Stimulated activated naive CD8-positive, alpha-beta T cell treated with anti-CD3 and anti-CD28 coated beads, Interleukin-15, Interleukin-2, amounts not matched to agents 100 ng/mL and 50 ng/mL, for 24 hours (primary cell): Measurements from ENCODE around the gene TNFRSF8.

ENCODE experiments used
- H3K27ac Mint-ChIP-seq: one replicate; pipeline ENCODE4 v1.8.0; 2021; ENCODE audit warnings: mild to moderate bottlenecking, mixed read lengths
- H3K27me3 Mint-ChIP-seq: one replicate; pipeline ENCODE4 v1.8.0; 2021; ENCODE audit warnings: mixed read lengths
- H3K36me3 Mint-ChIP-seq: one replicate; pipeline ENCODE4 v1.8.0; 2021; ENCODE audit warnings: low read depth, mixed read lengths
- H3K4me1 Mint-ChIP-seq: one replicate; pipeline ENCODE4 v1.8.0; 2021; ENCODE audit warnings: low read depth, mixed read lengths
- H3K4me3 Mint-ChIP-seq: one replicate; pipeline ENCODE4 v1.8.0; 2021; ENCODE audit warnings: mild to moderate bottlenecking, mixed read lengths
- H3K9me3 Mint-ChIP-seq: one replicate; pipeline ENCODE4 v1.8.0; 2021; ENCODE audit warnings: mixed read lengths

The TNFRSF8 gene

DNA sequence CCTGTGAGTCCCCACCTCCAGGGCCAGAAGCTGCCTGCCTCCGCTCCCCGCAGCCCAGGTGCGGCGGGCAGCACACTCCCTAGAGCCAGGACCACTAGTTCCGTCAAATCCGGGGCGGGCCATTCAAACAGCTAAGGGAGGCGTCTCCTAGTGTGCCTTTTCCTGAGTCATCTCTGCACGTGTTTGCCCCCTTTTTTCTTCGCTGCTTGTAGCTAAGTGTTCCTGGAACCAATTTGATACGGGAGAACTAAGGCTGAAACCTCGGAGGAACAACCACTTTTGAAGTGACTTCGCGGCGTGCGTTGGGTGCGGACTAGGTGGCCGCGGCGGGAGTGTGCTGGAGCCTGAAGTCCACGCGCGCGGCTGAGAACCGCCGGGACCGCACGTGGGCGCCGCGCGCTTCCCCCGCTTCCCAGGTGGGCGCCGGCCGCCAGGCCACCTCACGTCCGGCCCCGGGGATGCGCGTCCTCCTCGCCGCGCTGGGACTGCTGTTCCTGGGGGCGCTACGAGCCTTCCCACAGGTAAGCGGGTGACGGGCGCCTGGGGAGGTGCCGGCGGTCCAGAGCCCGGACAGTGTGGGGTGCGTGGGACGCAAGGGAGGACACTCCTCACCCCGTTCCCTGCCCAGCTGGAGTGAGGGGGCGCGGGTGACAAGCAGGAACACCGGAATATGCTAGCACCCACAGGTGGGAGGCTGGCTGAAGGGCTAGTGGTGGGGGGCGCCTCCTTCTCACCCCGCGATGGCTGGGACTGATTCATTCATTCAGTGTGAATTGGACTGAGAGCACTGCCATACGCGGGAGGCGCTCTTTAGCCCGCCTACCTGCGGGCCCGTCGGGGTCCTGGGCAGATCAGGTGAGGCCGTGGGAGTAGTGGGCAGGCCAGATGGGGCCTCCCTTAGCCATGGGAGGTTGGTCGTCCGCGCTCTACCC is at the start of gene TNFRSF8:
TSS of gene TNFRSF8 (plus strand) at position 163 of the 932 bp plus-strand sequence. CDS start at position 459, 296 bp downstream.
- Mint-ChIP-seq H3K4me3 (peak within 1 kb of the TSS; percentile 65), H3K4me1 (peaks cover 67% of the 10 kb centered on the region), H3K9me3 (no peaks in the 10 kb centered on the region), H3K27me3 (peaks cover 56% of the 10 kb centered on the region), H3K27ac (no peak within 1 kb of the TSS), H3K36me3 (no peaks in the 10 kb centered on the region)

DNA sequence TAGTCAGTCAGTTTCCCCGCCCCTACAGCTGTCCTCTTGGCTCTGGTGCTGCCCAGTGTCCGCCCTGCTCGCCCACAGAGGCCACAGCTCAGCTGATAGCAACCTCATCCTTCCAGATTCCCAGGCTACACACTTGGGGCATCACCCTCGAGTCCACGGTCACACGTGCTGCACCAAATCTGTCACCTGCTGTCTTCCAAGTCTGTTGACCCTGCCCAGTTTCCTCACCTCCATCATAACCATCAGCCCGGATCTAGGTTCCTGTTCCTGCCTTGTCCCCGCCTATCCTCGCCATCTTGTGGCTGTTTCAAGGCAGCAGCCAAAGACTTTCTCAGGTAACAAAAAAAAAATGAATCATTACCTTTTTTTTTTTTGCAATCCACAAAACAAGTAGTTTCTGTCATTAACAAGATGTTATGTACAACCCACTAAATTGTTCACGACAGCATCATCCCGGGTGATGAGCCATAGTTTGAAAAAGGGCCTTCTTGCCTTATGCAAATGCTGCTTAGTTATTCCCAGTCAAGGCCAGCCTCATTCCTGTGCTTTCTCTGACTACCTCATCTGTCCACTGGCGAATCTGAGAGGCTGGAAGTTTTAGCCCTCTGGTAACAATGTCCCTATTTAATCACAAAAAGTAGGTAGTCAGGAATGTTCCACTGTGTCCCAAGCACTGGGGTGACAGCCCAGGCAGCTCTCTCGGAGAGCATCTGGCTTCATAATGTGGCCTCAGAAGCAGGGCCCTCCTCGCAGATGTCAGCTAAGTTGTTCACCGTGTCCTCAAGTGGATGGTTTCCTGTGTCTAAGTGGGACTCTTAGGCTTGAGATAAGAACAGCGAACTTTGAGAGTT is 48.7 kb upstream of the TNFRSF8 start:
- Mint-ChIP-seq H3K9me3 (no peaks in the 10 kb centered on the region), H3K4me1 (peaks cover 24% of the 10 kb centered on the region), H3K36me3 (peaks cover 36% of the 10 kb centered on the region), H3K4me3 (no peak overlapping the region), H3K27ac (no peak overlapping the region), H3K27me3 (no peaks in the 10 kb centered on the region)

DNA sequence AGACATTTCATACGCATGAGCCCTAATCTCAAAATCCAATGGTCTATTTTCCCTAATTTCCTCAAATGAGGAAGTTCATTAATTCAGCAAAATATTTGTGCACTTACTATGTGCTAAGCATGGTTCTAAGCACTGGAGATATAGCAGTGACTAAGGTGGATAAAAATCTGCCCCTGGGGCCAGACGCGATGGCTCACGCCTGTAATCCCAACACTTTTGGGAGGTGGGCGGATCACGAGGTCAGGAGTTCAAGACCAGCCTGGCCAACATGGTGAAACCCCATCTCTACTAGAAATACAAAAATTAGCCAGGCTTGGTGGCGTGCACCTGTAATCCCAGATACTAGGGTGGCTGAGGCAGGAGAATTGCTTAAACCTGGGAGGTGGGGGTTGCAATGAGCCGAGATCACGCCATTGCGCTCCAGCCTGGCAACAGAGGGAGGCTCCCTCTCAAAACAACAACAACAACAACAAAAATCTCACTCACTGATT is 48.1 kb upstream of the TNFRSF8 start:
- Mint-ChIP-seq H3K27ac (no peak overlapping the region), H3K9me3 (no peaks in the 10 kb centered on the region)

DNA sequence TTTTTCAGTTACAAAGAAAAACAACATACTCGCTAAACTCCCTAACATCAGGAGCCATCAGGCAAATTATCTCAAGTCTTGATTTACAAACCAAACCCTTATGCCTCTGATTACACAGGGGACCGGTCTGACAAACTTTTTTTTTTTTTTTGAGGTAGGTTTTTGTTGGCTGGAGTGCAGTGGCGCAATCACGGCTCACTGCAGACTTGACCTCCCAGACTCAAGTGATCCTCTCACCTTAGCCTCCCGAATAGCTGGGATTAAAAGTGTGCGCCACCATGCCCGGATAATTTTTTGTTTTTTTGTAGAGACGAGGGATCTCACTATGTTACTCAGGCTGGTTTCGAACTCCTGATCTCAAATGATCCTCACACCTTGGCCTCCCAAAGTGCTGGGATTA is 47.6 kb upstream of the TNFRSF8 start:
- Mint-ChIP-seq H3K4me3 (no peak overlapping the region), H3K4me1 (peaks cover 30% of the 10 kb centered on the region), H3K36me3 (peaks cover 28% of the 10 kb centered on the region), H3K9me3 (no peaks in the 10 kb centered on the region), H3K27ac (no peak overlapping the region), H3K27me3 (no peaks in the 10 kb centered on the region)

More for the DNA sequence above, 48.1 kb upstream of the TNFRSF8 start:
- H3K27me3 Mint-ChIP-seq = no peaks in the 10 kb centered on the region
- H3K4me1 Mint-ChIP-seq = peaks cover 26% of the 10 kb centered on the region
- H3K36me3 Mint-ChIP-seq = peaks cover 31% of the 10 kb centered on the region
- H3K4me3 Mint-ChIP-seq = no peak overlapping the region

DNA sequence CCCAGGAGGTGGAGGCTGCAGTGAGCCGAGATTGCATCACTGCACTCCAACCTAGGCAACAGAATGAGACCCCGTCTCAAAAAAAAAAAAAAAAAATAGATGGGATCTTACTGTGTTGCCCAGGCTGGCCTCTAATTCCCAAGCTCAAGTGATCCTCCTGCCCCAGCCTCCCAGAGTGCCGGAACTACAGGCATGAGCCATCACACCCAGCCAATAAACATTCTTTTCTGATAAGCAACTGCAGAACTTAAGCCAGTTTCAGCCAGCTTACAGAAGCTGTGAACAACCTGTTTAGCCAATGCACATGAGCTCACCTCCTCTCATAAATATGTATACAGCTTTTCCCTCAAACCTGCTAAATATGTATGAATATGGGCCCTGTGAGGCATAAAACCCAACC is 46.9 kb upstream of the TNFRSF8 start:
- Mint-ChIP-seq H3K27ac (no peak overlapping the region), H3K9me3 (no peaks in the 10 kb centered on the region), H3K4me3 (no peak overlapping the region), H3K4me1 (peaks cover 30% of the 10 kb centered on the region), H3K36me3 (peaks cover 25% of the 10 kb centered on the region), H3K27me3 (no peaks in the 10 kb centered on the region)

DNA sequence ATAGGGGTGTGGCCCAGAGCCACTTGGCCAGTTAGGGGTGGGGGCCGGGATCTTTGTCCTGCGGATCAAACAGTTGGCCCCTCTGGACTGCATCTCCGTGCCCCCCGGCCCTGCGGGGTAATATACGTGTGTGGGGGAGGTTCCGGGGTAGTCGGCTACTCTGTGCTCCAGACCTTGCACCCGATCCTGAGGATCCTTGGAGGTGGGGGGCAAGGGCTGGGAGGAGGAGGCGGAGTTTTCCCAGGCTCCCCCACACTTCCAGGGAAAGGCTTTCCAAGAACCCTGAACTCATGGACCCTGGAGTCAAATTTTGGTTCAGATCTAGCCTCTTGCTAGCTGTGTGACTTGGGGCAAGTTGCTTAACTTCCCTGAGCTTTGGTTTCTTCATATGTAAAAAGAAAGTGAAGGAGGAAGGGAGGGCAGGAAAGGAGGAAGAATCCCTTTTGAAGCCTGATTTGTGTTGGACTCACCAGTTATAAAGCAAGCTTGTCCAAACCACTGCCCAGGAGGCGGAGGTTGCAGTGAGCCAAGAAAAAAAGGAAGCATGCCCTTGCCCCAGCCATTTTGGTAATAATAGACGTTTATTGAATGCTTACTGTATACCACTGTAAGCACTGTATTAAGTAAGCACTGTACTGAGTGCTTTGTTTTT is 43.1 kb upstream of the TNFRSF8 start:
- H3K9me3 Mint-ChIP-seq = no peaks in the 10 kb centered on the region
- peak overlapping the region; percentile 85 for H3K4me3 Mint-ChIP-seq
- peak overlapping the region; percentile 77 for H3K27ac Mint-ChIP-seq
- no peaks in the 10 kb centered on the region for H3K27me3 Mint-ChIP-seq
- H3K36me3 Mint-ChIP-seq = peaks cover 11% of the 10 kb centered on the region
- H3K4me1 Mint-ChIP-seq = peaks cover 9% of the 10 kb centered on the region

DNA sequence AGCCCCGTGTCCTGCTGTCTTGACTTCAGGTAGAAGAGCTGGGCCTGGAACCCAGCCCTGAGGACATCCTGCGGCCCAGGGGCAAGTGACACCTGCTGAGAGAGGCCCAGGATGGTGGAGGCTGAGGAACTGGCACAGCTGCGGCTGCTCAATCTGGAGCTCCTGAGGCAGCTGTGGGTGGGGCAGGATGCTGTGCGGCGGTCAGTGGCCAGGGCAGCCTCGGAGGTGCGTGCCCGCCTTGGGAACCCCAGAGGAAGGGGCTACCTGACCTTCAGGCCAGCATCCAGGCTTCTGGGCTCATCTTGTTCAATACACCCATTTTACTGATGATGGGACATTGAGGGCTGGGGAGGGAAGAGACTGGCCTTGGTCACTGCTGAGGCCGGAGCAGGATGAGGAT is 41.5 kb upstream of the TNFRSF8 start:
- Mint-ChIP-seq H3K27me3 (no peaks in the 10 kb centered on the region), H3K4me1 (peaks cover 9% of the 10 kb centered on the region), H3K27ac (no peak overlapping the region), H3K36me3 (peaks cover 21% of the 10 kb centered on the region), H3K9me3 (no peaks in the 10 kb centered on the region), H3K4me3 (no peak overlapping the region)

DNA sequence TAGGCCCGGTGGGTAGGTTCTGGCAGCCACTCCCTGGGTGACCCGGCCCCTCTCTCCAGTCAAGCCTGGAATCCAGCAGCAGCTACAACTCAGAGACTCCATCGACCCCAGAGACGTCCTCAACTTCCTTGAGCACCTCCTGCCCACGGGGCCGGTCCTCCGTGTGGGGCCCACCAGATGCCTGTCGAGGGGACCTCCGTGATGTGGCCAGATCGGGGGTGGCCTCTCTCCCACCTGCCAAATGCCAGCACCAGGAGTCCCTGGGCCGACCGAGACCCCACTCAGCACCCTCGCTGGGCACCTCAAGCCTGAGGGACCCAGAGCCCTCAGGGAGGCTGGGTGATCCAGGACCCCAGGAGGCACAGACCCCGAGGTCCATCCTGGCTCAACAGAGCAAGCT is 41.1 kb upstream of the TNFRSF8 start:
- peaks cover 25% of the 10 kb centered on the region for H3K36me3 Mint-ChIP-seq
- H3K27ac Mint-ChIP-seq = no peak overlapping the region
- H3K4me1 Mint-ChIP-seq = peaks cover 9% of the 10 kb centered on the region
- no peaks in the 10 kb centered on the region for H3K27me3 Mint-ChIP-seq
- H3K4me3 Mint-ChIP-seq = no peak overlapping the region
- H3K9me3 Mint-ChIP-seq = no peaks in the 10 kb centered on the region

DNA sequence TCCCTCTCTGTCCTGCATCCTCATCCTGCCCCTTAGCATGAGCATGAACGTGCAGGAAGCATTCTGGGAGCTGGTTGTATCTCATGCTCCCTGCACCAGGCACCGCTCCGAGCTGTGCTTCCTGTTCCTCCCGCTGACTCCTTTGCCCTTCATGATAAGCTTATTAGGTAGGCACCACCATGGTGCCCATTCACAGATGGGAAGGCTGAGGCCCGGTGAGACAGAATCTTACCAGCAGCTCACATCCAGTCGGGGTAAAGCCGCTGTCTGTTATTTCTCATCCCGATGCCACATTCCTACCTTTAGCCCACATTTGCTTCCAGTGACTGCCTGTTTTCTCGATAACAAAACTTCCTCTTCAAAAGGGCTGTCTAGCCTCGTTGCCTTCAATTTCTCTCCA is 36.5 kb upstream of the TNFRSF8 start:
- no peaks in the 10 kb centered on the region for H3K4me1 Mint-ChIP-seq
- H3K27me3 Mint-ChIP-seq = no peaks in the 10 kb centered on the region
- H3K9me3 Mint-ChIP-seq = no peaks in the 10 kb centered on the region
- peaks cover 36% of the 10 kb centered on the region for H3K36me3 Mint-ChIP-seq
- H3K4me3 Mint-ChIP-seq = no peak overlapping the region
- H3K27ac Mint-ChIP-seq = no peak overlapping the region

DNA sequence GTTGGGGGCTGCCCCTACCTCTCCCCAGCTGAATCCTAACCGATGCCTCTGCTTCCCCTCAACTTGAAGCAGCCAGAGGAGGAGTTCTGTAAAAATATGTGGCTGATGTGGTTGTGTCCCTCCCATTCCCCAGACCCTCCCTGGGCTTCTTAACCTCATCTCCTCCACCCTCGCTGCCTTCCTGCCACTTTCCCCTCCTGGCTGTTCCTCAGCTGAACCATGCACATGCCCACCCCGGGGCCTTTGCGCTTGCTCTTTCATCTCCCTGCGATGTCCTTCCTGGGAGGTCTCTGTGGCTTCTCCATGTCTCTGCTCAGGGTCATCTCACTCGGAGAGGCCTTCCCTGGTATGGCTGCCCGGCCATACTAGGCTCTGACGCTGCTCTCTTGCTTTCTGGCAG is 34.9 kb upstream of the TNFRSF8 start:
- H3K4me1 Mint-ChIP-seq = no peaks in the 10 kb centered on the region
- peaks cover 36% of the 10 kb centered on the region for H3K36me3 Mint-ChIP-seq
- H3K4me3 Mint-ChIP-seq = no peak overlapping the region
- no peaks in the 10 kb centered on the region for H3K9me3 Mint-ChIP-seq
- H3K27me3 Mint-ChIP-seq = no peaks in the 10 kb centered on the region
- H3K27ac Mint-ChIP-seq = no peak overlapping the region

DNA sequence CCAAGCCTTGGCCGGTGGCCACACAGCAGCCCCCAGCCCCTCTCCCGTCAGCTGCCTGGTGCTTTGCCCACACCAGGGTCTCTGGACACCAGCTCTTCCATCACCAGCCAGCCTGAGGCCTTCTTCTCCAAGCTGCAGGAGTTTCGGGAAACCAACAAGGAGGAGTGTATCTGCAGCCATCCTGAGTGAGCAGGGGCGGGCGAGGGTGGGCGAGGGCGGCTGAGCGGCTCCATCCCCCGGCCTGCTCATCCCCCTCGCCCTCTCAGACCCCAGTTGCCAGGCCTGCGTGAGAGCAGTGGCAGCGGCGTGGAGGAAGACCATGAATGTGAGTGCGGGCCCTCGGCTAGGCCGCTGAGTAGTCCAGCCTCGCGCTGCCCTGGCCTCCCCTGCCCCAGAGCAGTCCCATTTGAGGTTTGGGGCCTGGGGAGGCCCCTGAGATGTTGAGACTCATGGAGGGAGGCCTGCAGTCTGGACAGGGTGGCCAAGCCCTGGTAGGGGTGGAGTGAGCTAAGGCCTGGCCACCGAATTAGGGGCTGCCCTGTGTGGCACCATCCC is 34.1 kb upstream of the TNFRSF8 start:
- Mint-ChIP-seq H3K27me3 (no peaks in the 10 kb centered on the region), H3K27ac (no peak overlapping the region), H3K4me1 (no peaks in the 10 kb centered on the region), H3K9me3 (no peaks in the 10 kb centered on the region), H3K36me3 (peaks cover 34% of the 10 kb centered on the region), H3K4me3 (no peak overlapping the region)

DNA sequence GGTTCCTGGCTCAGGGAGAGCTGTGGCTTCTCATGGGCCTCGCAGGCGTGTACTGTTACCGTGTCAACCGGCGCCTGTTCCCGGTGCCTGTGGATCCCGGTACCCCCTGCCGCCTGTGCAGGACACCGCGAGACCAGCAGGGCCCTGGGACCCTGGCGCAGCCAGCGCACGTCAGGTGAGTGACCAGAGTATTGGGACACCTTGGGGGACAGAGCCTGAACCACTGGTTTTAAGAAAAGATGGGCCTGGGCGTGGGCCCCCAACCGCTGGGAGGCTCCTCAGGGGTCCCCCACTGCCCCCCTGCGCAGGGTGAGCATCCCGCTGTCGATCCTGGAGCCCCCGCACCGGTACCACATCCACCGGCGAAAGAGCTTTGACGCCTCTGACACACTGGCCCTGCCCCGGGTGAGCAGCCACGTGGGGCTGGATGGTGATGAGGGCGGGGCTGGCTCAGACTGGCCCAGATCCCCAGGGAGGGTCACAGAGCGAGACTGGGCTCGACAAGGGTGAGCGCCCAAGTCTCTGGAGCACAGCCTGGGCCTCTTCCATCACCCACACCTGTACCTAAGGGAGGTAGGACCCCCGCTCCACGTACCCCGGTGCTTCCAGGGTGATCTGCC is 33.3 kb upstream of the TNFRSF8 start:
- no peak overlapping the region for H3K27ac Mint-ChIP-seq
- H3K9me3 Mint-ChIP-seq = no peaks in the 10 kb centered on the region
- no peaks in the 10 kb centered on the region for H3K27me3 Mint-ChIP-seq
- H3K4me1 Mint-ChIP-seq = no peaks in the 10 kb centered on the region
- peaks cover 26% of the 10 kb centered on the region for H3K36me3 Mint-ChIP-seq
- H3K4me3 Mint-ChIP-seq = no peak overlapping the region

DNA sequence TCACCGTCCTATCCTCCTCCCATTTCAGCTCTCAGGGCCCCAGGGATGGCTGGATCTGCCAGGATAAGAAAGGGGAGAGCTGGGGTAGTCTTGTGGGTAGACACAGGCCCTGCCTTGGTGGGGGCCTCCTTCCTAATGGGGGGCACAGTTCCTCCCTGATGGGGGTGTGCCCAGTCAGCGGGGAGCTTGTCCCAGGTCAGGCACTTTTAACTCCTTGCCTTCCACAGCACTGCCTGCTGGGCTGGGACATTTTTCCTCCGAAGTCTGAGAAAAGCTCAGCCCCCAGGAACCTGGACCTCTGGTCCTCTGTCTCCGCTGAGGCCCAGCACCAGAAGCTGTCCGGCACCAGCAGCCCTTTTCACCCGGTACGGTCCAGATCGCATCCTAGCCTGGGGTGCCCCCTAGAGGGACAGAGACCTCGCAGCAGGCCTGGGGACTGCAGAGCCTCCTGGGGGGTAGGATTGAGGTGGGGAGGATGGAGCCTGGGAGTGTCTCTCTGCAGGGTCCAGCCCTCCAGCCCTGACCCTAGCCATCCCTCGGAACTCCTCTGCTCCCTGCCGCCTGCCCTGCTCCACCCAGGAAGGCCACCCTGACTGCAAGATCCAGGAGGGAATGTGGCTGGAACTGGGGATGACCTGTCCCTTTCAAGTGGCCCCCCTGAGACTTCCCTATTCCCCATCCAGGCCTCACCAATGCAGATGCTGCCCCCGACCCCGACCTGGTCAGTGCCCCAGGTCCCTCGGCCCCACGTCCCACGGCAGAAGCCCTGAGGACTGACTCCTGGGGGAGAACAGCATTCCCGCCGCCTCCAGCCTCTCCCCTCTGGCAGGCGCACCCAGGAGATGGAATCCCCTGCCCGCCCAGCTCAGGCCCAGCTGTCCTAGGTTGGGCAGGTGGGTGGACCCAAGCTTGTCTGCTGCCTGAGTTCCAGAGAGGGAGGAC is 31.8 kb upstream of the TNFRSF8 start:
- no peak overlapping the region for H3K27ac Mint-ChIP-seq
- no peaks in the 10 kb centered on the region for H3K4me1 Mint-ChIP-seq
- H3K9me3 Mint-ChIP-seq = no peaks in the 10 kb centered on the region
- no peak overlapping the region for H3K4me3 Mint-ChIP-seq
- H3K27me3 Mint-ChIP-seq = no peaks in the 10 kb centered on the region
- peaks cover 18% of the 10 kb centered on the region for H3K36me3 Mint-ChIP-seq
